Caco-2 (cell line): ENCODE measurements around the gene HES6. TPM values are rescaled to one million over a fixed set of nuclear protein-coding genes. Genes with fewer than 3 reads are reported as not detected.

Experiments
- BruUV-seq: library from RNA; stranded (reverse); fragments of 400-500 nt; replicated peaks from 2 replicates; lab custom pipeline; 2021; lab: Mats Ljungman, UMichigan
- CTCF ChIA-PET: fragments of 300-600 bp; sonication (Branson Sonifier 250); formaldehyde crosslinking; loops from one replicate; lab custom pipeline; 2022; ENCODE audit warnings: antibody characterized with exemption; lab: Charles Lee
- POLR2A ChIA-PET: fragments of 300-600 bp; sonication (Branson Sonifier 250); formaldehyde crosslinking; loops from one replicate; lab custom pipeline; 2022; ENCODE audit warnings: antibody characterized with exemption; lab: Charles Lee
- DNase-seq, 2 experiments: peaks; one replicate each; pipeline versions ENCODE4 v3.0.0 to v3.0.0-alpha.2; 2020 to 2022
- H3K27me3 ChIP-seq: replicated peaks from 2 replicates; pipeline ENCODE4 v1.6.0; 2011; ENCODE audit warnings: low read length; ENCODE audit not compliant: control insufficient read depth, insufficient read depth
- H3K36me3 ChIP-seq: 2 replicates; pipeline ENCODE4 v1.5.1; 2011; ENCODE audit warnings: low read length; ENCODE audit not compliant: control insufficient read depth, insufficient read depth
- H3K4me1 ChIP-seq: fragments of 250-450 bp; sonication (Bioruptor Pico); 2 replicates; pipeline ENCODE4 v1.5.1; 2020; ENCODE audit warnings: mild to moderate bottlenecking
- H3K4me3 ChIP-seq: 2 replicates; pipeline ENCODE4 v1.5.1; 2011; ENCODE audit warnings: low read depth, mild to moderate bottlenecking, control low read depth, low read length
- H3K9me3 ChIP-seq: fragments of 250-450 bp; sonication (Bioruptor Pico); 2 replicates; pipeline ENCODE4 v1.5.1; 2020; ENCODE audit warnings: mild to moderate bottlenecking, moderate library complexity
- H3K27ac Mint-ChIP-seq: one replicate; pipeline ENCODE4 v1.8.0; 2022; ENCODE audit warnings: mixed read lengths; ENCODE audit not compliant: unreplicated experiment
- H3K27me3 Mint-ChIP-seq: one replicate; pipeline ENCODE4 v1.8.0; 2022; ENCODE audit warnings: mixed read lengths; ENCODE audit not compliant: insufficient read depth, unreplicated experiment
- H3K36me3 Mint-ChIP-seq: one replicate; pipeline ENCODE4 v1.8.0; 2022; ENCODE audit warnings: mild to moderate bottlenecking, mixed read lengths; ENCODE audit not compliant: insufficient read depth, unreplicated experiment
- H3K4me1 Mint-ChIP-seq: one replicate; pipeline ENCODE4 v1.8.0; 2022; ENCODE audit warnings: low read depth, mixed read lengths; ENCODE audit not compliant: unreplicated experiment
- H3K4me3 Mint-ChIP-seq: one replicate; pipeline ENCODE4 v1.8.0; 2022; ENCODE audit warnings: mild to moderate bottlenecking, moderate library complexity, mixed read lengths; ENCODE audit not compliant: unreplicated experiment
- H3K9me3 Mint-ChIP-seq: one replicate; pipeline ENCODE4 v1.8.0; 2022; ENCODE audit warnings: mixed read lengths; ENCODE audit not compliant: unreplicated experiment
- intact Hi-C: fragments of 100-400 bp; cut with micrococcal nuclease; formaldehyde crosslinking; loops from one replicate; pipeline ENCODE4 v1.10.0; 2022; ENCODE audit not compliant: unreplicated experiment
- total RNA-seq: library from RNA; stranded (reverse); gene quantifications from 2 replicates; pipeline ENCODE4 v1.2.3, GENCODE V29; 2022
- TF ChIP-seq, protein P1 (sequence below), 2 experiments: fragments of 200-600 bp in 1 of 2; IDR thresholded peaks; 1 replicate in 1 of 2; 2 replicates in 1 of 2; pipeline versions ENCODE4 v1.5.1 to v1.8.0; 2011 to 2022; ENCODE audit warnings: antibody characterized with exemption in 1 of 2, control low read depth in 1 of 2, inconsistent platforms in 1 of 2, low read depth in 1 of 2, low read length in 1 of 2, mild to moderate bottlenecking in 1 of 2, moderate library complexity in 1 of 2; ENCODE audit not compliant: insufficient read depth in 1 of 2, severe bottlenecking in 1 of 2, unreplicated experiment in 1 of 2

The HES6 gene
- total RNA-seq, 1 experiment from 2014 or later, result 22.1 TPM

DNA sequence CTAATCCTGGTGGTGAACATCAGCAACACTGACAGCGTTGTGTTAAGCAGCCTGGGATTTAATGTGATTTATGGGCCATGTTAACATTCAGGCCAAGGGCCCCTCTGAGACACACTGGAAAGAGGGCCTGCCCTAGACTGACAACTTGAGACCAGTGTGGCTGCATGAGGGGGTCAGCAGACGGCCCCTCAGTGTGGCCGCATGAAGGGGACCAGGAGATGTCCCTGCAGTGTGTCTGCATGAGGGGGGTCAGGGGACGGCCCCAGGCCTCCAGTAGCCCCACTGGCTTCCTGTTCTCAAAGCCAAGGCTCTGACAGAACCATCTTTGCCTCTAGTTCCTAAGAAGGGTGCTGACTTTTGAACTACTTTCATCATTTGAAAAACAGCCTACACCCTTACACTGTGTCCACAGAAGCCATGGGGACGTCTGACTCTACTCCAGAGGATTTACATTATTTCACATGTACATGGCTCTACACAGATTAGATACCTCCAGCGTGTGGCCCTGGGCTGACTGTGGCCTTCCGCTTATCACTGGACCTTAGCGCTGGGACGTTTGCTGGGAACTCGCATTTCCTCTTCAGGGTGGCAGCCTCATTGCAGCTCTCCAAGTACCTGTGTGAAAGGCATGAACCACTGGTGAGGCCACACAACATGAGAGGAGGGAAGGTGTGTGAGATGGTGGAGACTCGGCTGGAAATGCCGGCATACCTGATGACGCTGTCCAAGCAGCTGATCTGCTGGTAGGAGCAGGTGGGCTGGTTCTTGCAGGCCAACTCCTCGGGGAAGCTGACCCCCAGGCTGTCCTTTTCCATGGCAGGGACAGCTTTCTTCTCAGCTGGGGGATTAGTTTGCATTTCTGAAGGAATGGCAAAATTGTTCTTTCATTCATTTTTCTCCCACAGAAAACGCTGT is 18.2 kb upstream of the HES6 start:
- DNase-seq, result no peak
- Mint-ChIP-seq H3K9me3 (no peaks in the 10 kb centered on the region), H3K27me3 (no peaks in the 10 kb centered on the region), H3K4me1 (no peaks in the 10 kb centered on the region), H3K27ac (no peak overlapping the region), H3K4me3 (no peak overlapping the region), H3K36me3 (peaks cover 13% of the 10 kb centered on the region)
- no TSS peak for BruUV-seq
- intact Hi-C loops, result no loop called here
- Histone ChIP-seq H3K27me3 (no peaks in the 10 kb centered on the region), H3K9me3 (no peaks in the 10 kb centered on the region), H3K36me3 (no peaks in the 10 kb centered on the region; the same call in none of the 2 replicates), H3K4me1 (peaks cover 5% of the 10 kb centered on the region), H3K4me3 (no peak overlapping the region)
- ChIA-PET CTCF (no interaction called here), POLR2A (no interaction called here)
- TF ChIP-seq, protein P1, sequence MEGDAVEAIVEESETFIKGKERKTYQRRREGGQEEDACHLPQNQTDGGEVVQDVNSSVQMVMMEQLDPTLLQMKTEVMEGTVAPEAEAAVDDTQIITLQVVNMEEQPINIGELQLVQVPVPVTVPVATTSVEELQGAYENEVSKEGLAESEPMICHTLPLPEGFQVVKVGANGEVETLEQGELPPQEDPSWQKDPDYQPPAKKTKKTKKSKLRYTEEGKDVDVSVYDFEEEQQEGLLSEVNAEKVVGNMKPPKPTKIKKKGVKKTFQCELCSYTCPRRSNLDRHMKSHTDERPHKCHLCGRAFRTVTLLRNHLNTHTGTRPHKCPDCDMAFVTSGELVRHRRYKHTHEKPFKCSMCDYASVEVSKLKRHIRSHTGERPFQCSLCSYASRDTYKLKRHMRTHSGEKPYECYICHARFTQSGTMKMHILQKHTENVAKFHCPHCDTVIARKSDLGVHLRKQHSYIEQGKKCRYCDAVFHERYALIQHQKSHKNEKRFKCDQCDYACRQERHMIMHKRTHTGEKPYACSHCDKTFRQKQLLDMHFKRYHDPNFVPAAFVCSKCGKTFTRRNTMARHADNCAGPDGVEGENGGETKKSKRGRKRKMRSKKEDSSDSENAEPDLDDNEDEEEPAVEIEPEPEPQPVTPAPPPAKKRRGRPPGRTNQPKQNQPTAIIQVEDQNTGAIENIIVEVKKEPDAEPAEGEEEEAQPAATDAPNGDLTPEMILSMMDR (IDR thresholded peaks at IDR 0.05; ENCODE audit: insufficient read depth in 1 of 2, low read depth in 1 of 2, low read length in 1 of 2, severe bottlenecking in 1 of 2, unreplicated experiment in 1 of 2), result no peak

DNA sequence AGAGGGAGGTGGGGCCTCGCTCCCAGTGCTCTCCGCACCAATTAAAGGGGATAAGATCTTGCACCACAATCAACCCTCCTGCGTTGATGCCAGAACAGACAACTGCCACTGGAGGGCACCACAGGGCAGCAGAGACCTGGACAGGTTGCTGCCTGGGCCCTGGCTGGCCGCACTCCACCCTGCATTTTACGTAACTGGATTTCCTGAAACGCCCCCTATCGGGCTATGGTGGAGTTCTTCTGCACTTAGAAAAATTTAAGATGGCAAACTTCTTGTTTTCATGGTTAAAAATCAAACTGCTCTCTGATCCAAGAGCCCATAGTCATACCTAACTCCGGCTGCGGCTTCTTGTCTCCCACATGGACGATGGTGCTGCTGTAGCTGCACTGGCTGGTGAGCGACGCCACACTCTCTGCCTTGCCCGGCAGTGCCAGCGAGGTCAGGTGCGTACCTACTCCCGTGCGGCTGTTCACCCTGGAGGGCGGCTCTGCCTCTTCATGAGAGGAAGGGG is 16.8 kb upstream of the HES6 start:
- no peak overlapping the region for H3K4me3 Mint-ChIP-seq
- peak; percentile 86 for DNase-seq
- H3K4me1 ChIP-seq, result no peaks in the 10 kb centered on the region
- peaks cover 16% of the 10 kb centered on the region for H3K36me3 Mint-ChIP-seq
- no peaks in the 10 kb centered on the region for H3K9me3 Mint-ChIP-seq
- ChIA-PET CTCF (no interaction called here), POLR2A (no interaction called here)
- H3K9me3 ChIP-seq, result no peaks in the 10 kb centered on the region
- TF ChIP-seq, protein P1 (IDR thresholded peaks at IDR 0.05; ENCODE audit: insufficient read depth in 1 of 2, low read depth in 1 of 2, low read length in 1 of 2, severe bottlenecking in 1 of 2, unreplicated experiment in 1 of 2), result peak; percentile 85
- H3K4me1 Mint-ChIP-seq, result no peaks in the 10 kb centered on the region
- BruUV-seq, result no TSS peak
- H3K27me3 ChIP-seq, result no peaks in the 10 kb centered on the region
- no peak overlapping the region for H3K27ac Mint-ChIP-seq
- H3K4me3 ChIP-seq, result no peak overlapping the region
- intact Hi-C loops, result loop anchor here (1.0 kb wide), 1 partner anchor 83 kb away; no protein-coding TSS in a partner anchor
- no peaks in the 10 kb centered on the region for H3K27me3 Mint-ChIP-seq
- no peaks in the 10 kb centered on the region; the same call in none of the 2 replicates for H3K36me3 ChIP-seq

DNA sequence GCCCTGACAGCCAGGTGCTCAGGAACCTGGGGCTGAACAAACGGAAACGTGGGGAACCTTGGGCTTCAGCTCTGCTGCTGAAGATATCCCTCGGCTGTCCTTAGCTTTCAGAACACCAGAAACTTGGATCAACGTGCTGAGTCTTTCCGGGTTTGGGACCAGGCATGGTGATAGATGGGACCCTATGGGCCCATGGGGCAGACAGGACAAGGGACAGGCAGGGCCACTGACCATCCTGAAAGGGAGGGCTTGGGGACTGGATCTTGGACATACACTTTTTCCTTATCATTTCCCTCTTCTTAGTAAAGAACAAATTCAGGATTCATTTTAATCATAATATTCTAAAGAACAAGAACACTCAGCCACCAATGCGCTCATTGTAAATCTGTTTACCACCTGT is 16.3 kb upstream of the HES6 start:
- POLR2A ChIA-PET, result no interaction called here
- H3K36me3 ChIP-seq, result no peaks in the 10 kb centered on the region; the same call in none of the 2 replicates
- BruUV-seq, result no TSS peak
- no peaks in the 10 kb centered on the region for H3K27me3 Mint-ChIP-seq
- H3K9me3 Mint-ChIP-seq, result no peaks in the 10 kb centered on the region
- H3K9me3 ChIP-seq, result no peaks in the 10 kb centered on the region
- no peak overlapping the region for H3K27ac Mint-ChIP-seq
- no peak overlapping the region for H3K4me3 Mint-ChIP-seq
- H3K27me3 ChIP-seq, result no peaks in the 10 kb centered on the region
- no peak for DNase-seq
- H3K4me1 ChIP-seq, result no peaks in the 10 kb centered on the region
- TF ChIP-seq, protein P1 (IDR thresholded peaks at IDR 0.05; ENCODE audit: insufficient read depth in 1 of 2, low read depth in 1 of 2, low read length in 1 of 2, severe bottlenecking in 1 of 2, unreplicated experiment in 1 of 2), result no peak
- CTCF ChIA-PET, result no interaction called here
- no peaks in the 10 kb centered on the region for H3K4me1 Mint-ChIP-seq
- H3K36me3 Mint-ChIP-seq, result peaks cover 16% of the 10 kb centered on the region
- intact Hi-C loops, result loop anchor here (1.0 kb wide), 1 partner anchor 83 kb away; no protein-coding TSS in a partner anchor
- H3K4me3 ChIP-seq, result no peak overlapping the region
